Measurements from ENCODE around the gene HOXC11. TPM values are rescaled to one million over a fixed set of nuclear protein-coding genes. Genes with fewer than 3 reads are reported as not detected.
A peak's percentile ranks its signal among the peaks of the same experiment; 100 is the strongest.

The HOXC11 gene
- polyA plus RNA-seq, 3 donors from 2014 or later, result not detected

- Mint-ChIP-seq H3K27me3 (ENCODE audit: low read depth in 3 of 3) (peaks cover 67 to 79% (median 78%) of the 10 kb centered on the region in 3 donors), H3K36me3 (no peaks in the 10 kb centered on the region), H3K4me1 (peaks cover 24 to 37% of the 10 kb centered on the region in 2 donors), H3K4me3 (peak overlapping the region in 1 of 5 donors; percentile 41), H3K9me3 (peaks cover 0 to 6% (median 0%) of the 10 kb centered on the region in 6 donors), H3K27ac (no peak overlapping the region)
- no peak for DNase-seq
These were observed 5.5 kb upstream of the HOXC11 start for GRCh38 chr12:53967421-53967925.

GRCh38 chr12:53968214-53969127, 4.5 kb upstream of the HOXC11 start:
- H3K4me1 Mint-ChIP-seq, result peaks cover 30 to 40% of the 10 kb centered on the region in 2 donors

GRCh38 chr12:53969588-53970259, 3.2 kb upstream of the HOXC11 start:
- no peak for DNase-seq
- peaks cover 0 to 17% (median 0%) of the 10 kb centered on the region in 6 donors for H3K9me3 Mint-ChIP-seq
- H3K4me3 Mint-ChIP-seq, result no peak overlapping the region
- no peak overlapping the region for H3K27ac Mint-ChIP-seq
- peaks cover 29 to 36% of the 10 kb centered on the region in 2 donors for H3K4me1 Mint-ChIP-seq
- H3K36me3 Mint-ChIP-seq, result no peaks in the 10 kb centered on the region
- peaks cover 69 to 75% (median 75%) of the 10 kb centered on the region in 3 donors for H3K27me3 Mint-ChIP-seq (ENCODE audit: low read depth in 3 of 3)

More at GRCh38 chr12:53968214-53969127, 4.5 kb upstream of the HOXC11 start:
- Mint-ChIP-seq H3K9me3 (peaks cover 0 to 12% (median 0%) of the 10 kb centered on the region in 6 donors), H3K4me3 (no peak overlapping the region), H3K36me3 (no peaks in the 10 kb centered on the region), H3K27me3 (ENCODE audit: low read depth in 3 of 3) (peaks cover 67 to 80% (median 78%) of the 10 kb centered on the region in 3 donors), H3K27ac (no peak overlapping the region)
- no peak for DNase-seq

GRCh38 chr12:53970451-53970850, 2.5 kb upstream of the HOXC11 start:
- H3K4me3 Mint-ChIP-seq, result no peak overlapping the region
- H3K27ac Mint-ChIP-seq, result no peak overlapping the region
- DNase-seq, result no peak
- H3K36me3 Mint-ChIP-seq, result no peaks in the 10 kb centered on the region
- peaks cover 71 to 76% (median 73%) of the 10 kb centered on the region in 3 donors for H3K27me3 Mint-ChIP-seq (ENCODE audit: low read depth in 3 of 3)
- peaks cover 30 to 36% of the 10 kb centered on the region in 2 donors for H3K4me1 Mint-ChIP-seq
- H3K9me3 Mint-ChIP-seq, result peaks cover 0 to 17% (median 0%) of the 10 kb centered on the region in 6 donors

GRCh38 chr12:53971129-53971528, 1.8 kb upstream of the HOXC11 start:
- Mint-ChIP-seq H3K4me3 (no peak overlapping the region), H3K36me3 (no peaks in the 10 kb centered on the region), H3K27ac (no peak overlapping the region), H3K27me3 (ENCODE audit: low read depth in 3 of 3) (peaks cover 71 to 76% (median 71%) of the 10 kb centered on the region in 3 donors), H3K9me3 (peaks cover 0 to 17% (median 0%) of the 10 kb centered on the region in 6 donors), H3K4me1 (peaks cover 31 to 36% of the 10 kb centered on the region in 2 donors)
- DNase-seq, result no peak

- DNase-seq, result no peak
- Mint-ChIP-seq H3K27me3 (ENCODE audit: low read depth in 3 of 3) (peaks cover 71 to 75% (median 73%) of the 10 kb centered on the region in 3 donors), H3K4me3 (no peak overlapping the region), H3K27ac (peak overlapping the region in 1 of 6 donors; percentile 67), H3K9me3 (peaks cover 0 to 17% (median 0%) of the 10 kb centered on the region in 6 donors), H3K36me3 (no peaks in the 10 kb centered on the region), H3K4me1 (peaks cover 25 to 32% of the 10 kb centered on the region in 2 donors)
These were observed 1.2 kb upstream of the HOXC11 start for GRCh38 chr12:53971686-53972085.

- Mint-ChIP-seq H3K4me3 (peak overlapping the region in 2 of 5 donors; percentile 3 to 38), H3K4me1 (peaks cover 25 to 36% of the 10 kb centered on the region in 2 donors)
These were observed 699 bp upstream of the HOXC11 start for GRCh38 chr12:53972152-53972702.

GRCh38 chr12:53973236-53974042, 513 bp downstream of the HOXC11 start:
- Mint-ChIP-seq H3K36me3 (no peaks in the 10 kb centered on the region), H3K9me3 (peaks cover 0 to 12% (median 0%) of the 10 kb centered on the region in 6 donors), H3K27ac (peak overlapping the region in 2 of 6 donors; percentile 37 to 67), H3K4me1 (peaks cover 24 to 43% of the 10 kb centered on the region in 2 donors), H3K4me3 (peak overlapping the region; percentile 73 to 80 (median 75)), H3K27me3 (ENCODE audit: low read depth in 3 of 3) (peaks cover 69 to 75% (median 72%) of the 10 kb centered on the region in 3 donors)
- DNase-seq, result no peak

More at GRCh38 chr12:53972152-53972702, 699 bp upstream of the HOXC11 start:
- peaks cover 0 to 15% (median 0%) of the 10 kb centered on the region in 6 donors for H3K9me3 Mint-ChIP-seq
- H3K27ac Mint-ChIP-seq, result peak overlapping the region in 1 of 6 donors; percentile 67
- DNase-seq, result no peak
- H3K36me3 Mint-ChIP-seq, result no peaks in the 10 kb centered on the region
- peaks cover 71 to 78% (median 77%) of the 10 kb centered on the region in 3 donors for H3K27me3 Mint-ChIP-seq (ENCODE audit: low read depth in 3 of 3)

GRCh38 chr12:53974084-53975063, 1.4 kb downstream of the HOXC11 start, which contains the start of gene HOTAIR:
HOTAIR (minus strand) TSS chr12:53974954.
- Mint-ChIP-seq H3K9me3 (peaks cover 0 to 11% (median 0%) of the 10 kb centered on the region in 6 donors), H3K27me3 (ENCODE audit: low read depth in 3 of 3) (peaks cover 75 to 79% (median 76%) of the 10 kb centered on the region in 3 donors), H3K4me1 (peaks cover 24 to 43% of the 10 kb centered on the region in 2 donors), H3K36me3 (no peaks in the 10 kb centered on the region), H3K4me3 (peak within 1 kb of the TSS; percentile 63 to 85 (median 80)), H3K27ac (peak within 1 kb of the TSS in 2 of 6 donors; percentile 11 to 51)
- peak in 2 of 3 donors; percentile 39 to 43 for DNase-seq

- Mint-ChIP-seq H3K27ac (no peak overlapping the region), H3K4me3 (peak overlapping the region; percentile 63 to 78 (median 74)), H3K4me1 (peaks cover 24 to 43% of the 10 kb centered on the region in 2 donors), H3K36me3 (no peaks in the 10 kb centered on the region), H3K9me3 (peaks cover 0 to 11% (median 0%) of the 10 kb centered on the region in 6 donors), H3K27me3 (ENCODE audit: low read depth in 3 of 3) (peaks cover 73 to 82% (median 75%) of the 10 kb centered on the region in 3 donors)
- no peak for DNase-seq
These were observed 2.1 kb downstream of the HOXC11 start for GRCh38 chr12:53975064-53975471.

GRCh38 chr12:53975479-53976152, 2.7 kb downstream of the HOXC11 start:
- H3K36me3 Mint-ChIP-seq, result no peaks in the 10 kb centered on the region
- DNase-seq, result no peak
- H3K27ac Mint-ChIP-seq, result peak overlapping the region in 1 of 6 donors; percentile 51
- peaks cover 24 to 43% of the 10 kb centered on the region in 2 donors for H3K4me1 Mint-ChIP-seq
- peaks cover 72 to 83% (median 77%) of the 10 kb centered on the region in 3 donors for H3K27me3 Mint-ChIP-seq (ENCODE audit: low read depth in 3 of 3)
- H3K4me3 Mint-ChIP-seq, result peak overlapping the region; percentile 63 to 78 (median 74)
- H3K9me3 Mint-ChIP-seq, result peaks cover 0 to 11% (median 0%) of the 10 kb centered on the region in 6 donors

Measured in immature natural killer cell (primary cell).